Activated CD8-positive, alpha-beta memory T cell treated with anti-CD3 and anti-CD28 coated beads for 1 hour (primary cell): ENCODE results near the gene SYT9.

Source experiments
- DNase-seq, 2 donors: peaks; one replicate each; pipeline ENCODE4 v3.0.0-alpha.2; 2020; ENCODE audit warnings: low read depth in 1 of 2; ENCODE audit errors: extremely low read depth in 1 of 2

The SYT9 gene

GRCh38 chr11:7251836-7252682 is at the start of gene SYT9:
Gene SYT9, plus strand, starts transcription at chr11:7251904. Its CDS starts 283 bp downstream, at chr11:7252187.
- no peak for DNase-seq

- no peak for DNase-seq
Measured at GRCh38 chr11:7202412-7202811, 49.3 kb upstream of the SYT9 start.

GRCh38 chr11:7204778-7205177 is 46.9 kb upstream of the SYT9 start:
- no peak for DNase-seq

- DNase-seq = no peak
Measured at GRCh38 chr11:7208391-7208790, 43.3 kb upstream of the SYT9 start.

GRCh38 chr11:7219491-7219890 is 32.2 kb upstream of the SYT9 start:
- DNase-seq = no peak

- no peak for DNase-seq
Measured at GRCh38 chr11:7220636-7221035, 31.1 kb upstream of the SYT9 start.

GRCh38 chr11:7222619-7223018 is 29.1 kb upstream of the SYT9 start:
- no peak for DNase-seq

GRCh38 chr11:7239877-7240276 is 11.8 kb upstream of the SYT9 start:
- DNase-seq = no peak

GRCh38 chr11:7245341-7245740 is 6.4 kb upstream of the SYT9 start:
- no peak for DNase-seq

- DNase-seq = no peak
Measured at GRCh38 chr11:7246179-7246578, 5.5 kb upstream of the SYT9 start.

- no peak for DNase-seq
Measured at GRCh38 chr11:7250166-7250565, 1.5 kb upstream of the SYT9 start.

GRCh38 chr11:7251487-7251835 is 243 bp upstream of the SYT9 start:
- DNase-seq = no peak

- DNase-seq = no peak
Measured at GRCh38 chr11:7252683-7253213, 1.0 kb downstream of the SYT9 start.

GRCh38 chr11:7253800-7254199 is 2.1 kb downstream of the SYT9 start:
- DNase-seq = no peak

GRCh38 chr11:7254731-7255291 is 3.1 kb downstream of the SYT9 start:
- DNase-seq = no peak

- no peak for DNase-seq
Measured at GRCh38 chr11:7256943-7257342, 5.2 kb downstream of the SYT9 start.

- DNase-seq = no peak
Measured at GRCh38 chr11:7257724-7258123, 6.0 kb downstream of the SYT9 start.

GRCh38 chr11:7261578-7261977 is 9.9 kb downstream of the SYT9 start:
- DNase-seq = no peak

- DNase-seq = no peak
Measured at GRCh38 chr11:7262672-7263071, 11.0 kb downstream of the SYT9 start.

- no peak for DNase-seq
Measured at GRCh38 chr11:7263842-7264241, 12.1 kb downstream of the SYT9 start.

- DNase-seq = no peak
Measured at GRCh38 chr11:7268758-7269157, 17.1 kb downstream of the SYT9 start.

- no peak for DNase-seq
Measured at GRCh38 chr11:7270233-7270865, 18.6 kb downstream of the SYT9 start.
